B cell (primary cell): ENCODE measurements around the gene RALGAPA2. TPM values are rescaled to one million over a fixed set of nuclear protein-coding genes. Genes with fewer than 3 reads are reported as not detected.

ENCODE experiments used
- ATAC-seq: fragments of 200-7000 bp; cut with Tn5 transposase; one replicate; pipeline ENCODE4 v1.10.0; 2021; ENCODE audit warnings: low read depth, mild to moderate bottlenecking, moderate number of reproducible peaks, moderate library complexity
- CTCF ChIA-PET: fragments of 350-600 bp; sonication (Branson Sonifier 250); formaldehyde crosslinking; loops from one replicate; lab custom pipeline; 2021; ENCODE audit warnings: antibody characterized with exemption, inconsistent platforms; lab: Charles Lee
- POLR2A ChIA-PET: fragments of 350-600 bp; sonication (Branson Sonifier 250); formaldehyde crosslinking; loops from one replicate; lab custom pipeline; 2021; ENCODE audit warnings: antibody characterized with exemption; lab: Charles Lee
- DNase-seq: peaks from one replicate; pipeline ENCODE4 v3.0.0; 2013
- H2AFZ ChIP-seq: 2 replicates; pipeline ENCODE4 v1.6.1; 2012; ENCODE audit warnings: mild to moderate bottlenecking, low read depth, low read length; ENCODE audit not compliant: insufficient read depth, poor library complexity, severe bottlenecking
- H3K27ac ChIP-seq, 2 donors: 1 replicate in 1 of 2; 2 replicates in 1 of 2; pipeline ENCODE4 v1.5.1; 2012 to 2013; ENCODE audit warnings: low read length in 2 of 2, mild to moderate bottlenecking in 2 of 2, moderate library complexity in 1 of 2
- H3K27me3 ChIP-seq, 4 experiments: fragments of 200-600 bp in 1 of 4; sonication (generic) in 1 of 4; replicated peaks in 1 of 4; 1 replicate in 2 of 4; 2 replicates in 2 of 4; pipeline versions ENCODE4 v1.6.1 to v1.7.0; 2013 to 2016; ENCODE audit warnings: low read length in 3 of 4, mild to moderate bottlenecking in 2 of 4, mixed read lengths in 1 of 4, moderate library complexity in 1 of 4; ENCODE audit not compliant: insufficient read depth in 4 of 4, control insufficient read depth in 3 of 4; ENCODE audit errors: control extremely low read depth in 1 of 4
- H3K36me3 ChIP-seq, 2 experiments: replicated peaks in 1 of 2; 1 replicate in 1 of 2; 2 replicates in 1 of 2; pipeline versions ENCODE4 v1.6.1 to v1.7.1; 2013; ENCODE audit warnings: low read length in 1 of 2; ENCODE audit not compliant: insufficient read depth in 2 of 2, control insufficient read depth in 1 of 2; ENCODE audit errors: control extremely low read depth in 1 of 2, extremely low read depth in 1 of 2
- H3K4me1 ChIP-seq, 2 donors: fragments of 200-600 bp in 1 of 2; sonication (generic) in 1 of 2; 1 replicate in 1 of 2; 2 replicates in 1 of 2; pipeline versions ENCODE4 v1.5.1 to v1.6.1; 2013 to 2017; ENCODE audit warnings: low read length in 2 of 2; ENCODE audit not compliant: control insufficient read depth in 2 of 2, insufficient read depth in 2 of 2
- H3K4me2 ChIP-seq: replicated peaks from 2 replicates; pipeline ENCODE3; 2012; ENCODE audit warnings: mild to moderate bottlenecking, low read depth, low read length; ENCODE audit not compliant: poor library complexity, severe bottlenecking
- H3K4me3 ChIP-seq, 5 experiments: fragments of 200-600 bp in 1 of 5; sonication (generic) in 1 of 5; 1 replicate in 3 of 5; 2 replicates in 2 of 5; pipeline versions ENCODE4 v1.5.1 to v1.7.0; 2011 to 2016; ENCODE audit warnings: low read length in 4 of 5, mild to moderate bottlenecking in 4 of 5, low read depth in 2 of 5, control low read depth in 1 of 5, moderate library complexity in 1 of 5; ENCODE audit not compliant: insufficient read depth in 1 of 5; ENCODE audit errors: control extremely low read depth in 1 of 5, extremely low read depth in 1 of 5
- H3K79me2 ChIP-seq: fragments of 200-600 bp; sonication (generic); one replicate; pipeline ENCODE4 v1.6.0; 2016; ENCODE audit warnings: low read length; ENCODE audit not compliant: control insufficient read depth, insufficient read depth
- H3K9ac ChIP-seq: fragments of 200-600 bp; sonication (generic); 2 replicates; pipeline ENCODE4 v1.6.1; 2017; ENCODE audit warnings: mild to moderate bottlenecking, low read length, moderate library complexity
- H3K9me3 ChIP-seq, 3 donors: one replicate each; pipeline versions ENCODE4 v1.6.1 to v1.7.1; 2013; ENCODE audit warnings: low read length in 2 of 3; ENCODE audit not compliant: control insufficient read depth in 2 of 3, insufficient read depth in 1 of 3; ENCODE audit errors: control extremely low read depth in 1 of 3
- H4K20me1 ChIP-seq: 2 replicates; pipeline ENCODE4 v1.6.0; 2012; ENCODE audit warnings: mild to moderate bottlenecking, low read length; ENCODE audit not compliant: insufficient read depth, control insufficient read depth, poor library complexity, severe bottlenecking
- H3K27ac Mint-ChIP-seq: one replicate; pipeline ENCODE4 v1.8.0; 2021; ENCODE audit warnings: mixed read lengths
- H3K27me3 Mint-ChIP-seq: one replicate; pipeline ENCODE4 v1.8.0; 2021; ENCODE audit warnings: mixed read lengths
- H3K4me1 Mint-ChIP-seq: one replicate; pipeline ENCODE4 v1.8.0; 2021; ENCODE audit warnings: mixed read lengths
- H3K4me3 Mint-ChIP-seq: one replicate; pipeline ENCODE4 v1.8.0; 2021; ENCODE audit warnings: mixed read lengths
- H3K9me3 Mint-ChIP-seq: one replicate; pipeline ENCODE4 v1.8.0; 2022; ENCODE audit warnings: mixed read lengths; ENCODE audit not compliant: insufficient read depth
- CTCF ChIP-seq: fragments of 200-600 bp; IDR thresholded peaks from one replicate; pipeline ENCODE4 v1.8.0; 2022; ENCODE audit warnings: antibody characterized with exemption, mild to moderate bottlenecking
- EZH2 ChIP-seq: IDR thresholded peaks from 2 replicates; pipeline ENCODE4 v1.6.1; 2012; ENCODE audit warnings: borderline replicate concordance, low read depth, mild to moderate bottlenecking, moderate library complexity, low read length; ENCODE audit not compliant: insufficient read depth, poor library complexity, severe bottlenecking
- WGBS: methylation state at CpG from one replicate; pipeline ENCODE4 v1.1.5; 2013; ENCODE audit warnings: missing lambda C conversion rate; ENCODE audit not compliant: insufficient coverage; 5-methylcytosine and 5-hydroxymethylcytosine counted together
- intact Hi-C: fragments of 100-400 bp; cut with micrococcal nuclease; formaldehyde crosslinking; loops from one replicate; pipeline ENCODE4 v1.10.0; 2022
- polyA plus RNA-seq: library from polyadenylated mRNA; depleted of rRNA; stranded (reverse); fragments of >200 nt; gene quantifications from 2 replicates; pipeline ENCODE4 v1.2.3, GENCODE V29; 2012
- total RNA-seq, 2 donors: library from RNA; stranded (reverse); fragments of 120-200 nt in 1 of 2; gene quantifications; 1 replicate in 1 of 2; 2 replicates in 1 of 2; pipeline versions ENCODE4 v1.2.3 to v1.2.4, GENCODE V29; 2013 to 2022

The RALGAPA2 gene
- total and polyA plus RNA-seq, 2 donors (not counting 1 experiment from before 2014, with no cell fraction given), result 6.4 to 33.1 TPM

DNA sequence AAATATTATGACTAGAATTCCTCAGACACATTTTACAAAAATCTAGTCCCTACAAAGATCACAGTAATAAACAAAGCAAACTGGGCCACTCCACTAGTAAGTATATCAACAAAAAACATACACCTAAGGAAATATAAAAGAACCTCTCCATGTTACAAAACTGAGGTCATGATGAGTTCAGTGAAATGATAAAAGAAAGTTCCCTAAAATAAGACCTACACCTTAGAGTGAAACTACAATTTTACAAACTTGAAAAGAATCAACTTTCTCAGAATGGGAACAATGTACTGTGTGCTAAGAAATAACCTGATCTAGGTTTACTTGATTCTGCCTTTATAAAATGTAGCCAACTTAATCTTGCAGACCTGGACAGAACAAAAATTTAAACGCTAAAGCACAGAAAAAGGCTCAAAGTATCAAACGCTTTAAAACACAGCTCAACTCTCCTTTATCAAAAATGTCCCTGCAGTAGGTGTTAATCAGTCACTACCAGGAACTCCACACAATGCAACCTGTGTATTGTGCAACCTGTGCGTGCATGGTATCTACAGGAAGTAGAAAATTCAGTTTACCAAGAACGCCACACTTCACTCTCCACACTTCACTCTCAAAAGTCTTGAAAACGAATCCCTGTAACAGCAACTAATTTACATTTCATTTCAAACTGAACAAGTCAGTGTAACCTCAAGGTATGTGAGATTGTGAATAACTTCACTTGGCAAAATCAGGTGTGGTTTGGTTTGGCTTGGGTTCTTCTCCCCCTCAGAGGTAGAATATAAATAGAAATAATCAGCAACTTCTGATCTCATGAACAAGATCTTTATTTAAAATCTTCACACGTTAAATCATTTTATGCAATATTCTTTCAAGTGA lies 1.8 kb downstream of the RALGAPA2 start:
- Histone ChIP-seq H3K9me3 (no peaks in the 10 kb centered on the region), H3K4me1 (peaks cover 19 to 20% of the 10 kb centered on the region in 2 donors), H3K27ac (peak overlapping the region in 1 of 2 donors; percentile 29), H4K20me1 (no peaks in the 10 kb centered on the region), H3K9ac (peak overlapping the region; percentile 92), H3K27me3 (no peaks in the 10 kb centered on the region), H3K79me2 (peaks cover 54% of the 10 kb centered on the region), H3K36me3 (no peaks in the 10 kb centered on the region), H3K4me3 (peak overlapping the region in 2 of 5 experiments; percentile 81 to 96), H2AFZ (peak overlapping the region; percentile 89), H3K4me2 (peak overlapping the region; percentile 98)
- ChIA-PET POLR2A (interaction anchor here (1.1 kb wide), 1 partner anchor 42 kb away, joined by 3 read pairs; no protein-coding TSS in a partner anchor), CTCF (no interaction called here)
- Mint-ChIP-seq H3K4me3 (peak overlapping the region; percentile 89), H3K4me1 (peaks cover 30% of the 10 kb centered on the region), H3K27me3 (no peaks in the 10 kb centered on the region), H3K27ac (peak overlapping the region; percentile 85), H3K9me3 (no peaks in the 10 kb centered on the region)
- intact Hi-C loops, result loop anchor here (5.0 to 10.0 kb wide), 3 partner anchors 46 to 1916 kb away; partner anchors contain the start of gene XRN2
- ATAC-seq (no peak), DNase-seq (peak; percentile 18)
- TF ChIP-seq CTCF, result no peak
- TF ChIP-seq EZH2, result no peak
- no CpG with 5 or more reads among the region's 6 CpGs for WGBS

DNA sequence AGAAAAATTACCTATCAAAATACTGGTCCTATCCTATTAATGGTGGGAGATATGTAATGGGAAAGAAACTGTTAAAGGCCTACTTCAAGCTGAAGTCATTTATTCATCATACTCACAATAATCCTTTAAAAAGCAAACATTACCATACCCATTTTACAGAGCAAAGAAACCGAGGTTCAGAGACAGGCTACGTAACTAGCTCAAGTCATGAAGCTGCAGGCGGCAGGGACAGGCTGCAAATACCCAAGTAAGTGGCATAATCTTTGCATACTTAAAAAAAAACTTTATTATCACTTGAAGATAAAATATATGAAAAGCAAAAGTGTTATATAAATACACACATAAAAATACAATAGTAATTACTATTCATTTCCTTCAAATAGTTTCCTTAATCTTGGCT lies 2.6 kb downstream of the RALGAPA2 start:
- Histone ChIP-seq H3K79me2 (peaks cover 60% of the 10 kb centered on the region), H3K9ac (no peak overlapping the region), H3K4me1 (peaks cover 19 to 20% of the 10 kb centered on the region in 2 donors), H3K9me3 (no peaks in the 10 kb centered on the region), H2AFZ (no peak overlapping the region), H3K27me3 (no peaks in the 10 kb centered on the region), H3K4me3 (no peak overlapping the region), H3K36me3 (no peaks in the 10 kb centered on the region), H3K27ac (no peak overlapping the region), H4K20me1 (peaks cover 5% of the 10 kb centered on the region), H3K4me2 (no peak overlapping the region)
- ATAC-seq (no peak), DNase-seq (no peak)
- POLR2A ChIA-PET, result no interaction called here
- Mint-ChIP-seq H3K27me3 (no peaks in the 10 kb centered on the region), H3K27ac (no peak overlapping the region), H3K9me3 (no peaks in the 10 kb centered on the region), H3K4me3 (no peak overlapping the region), H3K4me1 (peaks cover 31% of the 10 kb centered on the region)
- WGBS, result 100% methylated on average over 2 of the region's 3 CpGs
- intact Hi-C loops, result loop anchor here (5.0 to 10.0 kb wide), 3 partner anchors 45 to 1915 kb away; partner anchors contain the start of gene XRN2
- TF ChIP-seq EZH2, result no peak
- CTCF ChIA-PET, result no interaction called here
